WERI-Rb-1 (cell line): ENCODE results near the gene TAPBPL.

Source experiments
- DNase-seq: peaks from one replicate; pipeline ENCODE4 v3.0.0-alpha.2; 2020
- H3K27ac ChIP-seq: fragments of 250-450 bp; sonication (Bioruptor Pico); 2 replicates; pipeline ENCODE4 v1.5.1; 2020; ENCODE audit warnings: mild to moderate bottlenecking, moderate library complexity
- H3K27me3 ChIP-seq: fragments of 250-450 bp; sonication (Bioruptor Pico); 2 replicates; pipeline ENCODE4 v1.5.1; 2021; ENCODE audit warnings: mild to moderate bottlenecking, low read depth, moderate library complexity; ENCODE audit not compliant: insufficient read depth, severe bottlenecking
- H3K36me3 ChIP-seq: fragments of 250-450 bp; sonication (Bioruptor Pico); 2 replicates; pipeline ENCODE4 v1.5.1; 2020; ENCODE audit warnings: mild to moderate bottlenecking, moderate library complexity
- H3K4me3 ChIP-seq: 2 replicates; pipeline ENCODE4 v1.5.1; 2011; ENCODE audit warnings: low read depth, mild to moderate bottlenecking, control low read depth, low read length
- H3K9me3 ChIP-seq: fragments of 250-450 bp; sonication (Bioruptor Pico); 2 replicates; pipeline ENCODE4 v1.5.1; 2021; ENCODE audit warnings: mild to moderate bottlenecking, moderate library complexity; ENCODE audit not compliant: severe bottlenecking
- CTCF ChIP-seq: IDR thresholded peaks from 2 replicates; pipeline ENCODE4 v1.5.1; 2011; ENCODE audit warnings: low read depth, mild to moderate bottlenecking, control low read depth, inconsistent platforms, low read length

TAPBPL gene

GRCh38 chr12:6458281-6459003 lies 6.6 kb downstream of the TAPBPL start:
- DNase-seq: no peak
- H3K27ac ChIP-seq: no peak overlapping the region
- no peaks in the 10 kb centered on the region for H3K9me3 ChIP-seq
- no peak for TF ChIP-seq CTCF
- H3K36me3 ChIP-seq: peaks cover 11% of the 10 kb centered on the region
- H3K4me3 ChIP-seq: no peak overlapping the region
- H3K27me3 ChIP-seq: no peaks in the 10 kb centered on the region

- no peak for DNase-seq
- Histone ChIP-seq H3K36me3 (peaks cover 12% of the 10 kb centered on the region), H3K27me3 (no peaks in the 10 kb centered on the region), H3K4me3 (no peak overlapping the region), H3K9me3 (no peaks in the 10 kb centered on the region), H3K27ac (no peak overlapping the region)
- TF ChIP-seq CTCF: no peak
These were observed 7.1 kb downstream of the TAPBPL start for GRCh38 chr12:6459004-6459337.

- Histone ChIP-seq H3K27me3 (no peaks in the 10 kb centered on the region), H3K27ac (no peak overlapping the region), H3K36me3 (peaks cover 29% of the 10 kb centered on the region), H3K4me3 (no peak overlapping the region), H3K9me3 (no peaks in the 10 kb centered on the region)
- DNase-seq: no peak
- TF ChIP-seq CTCF: no peak
These were observed 9.0 kb downstream of the TAPBPL start for GRCh38 chr12:6460751-6461371.

- Histone ChIP-seq H3K27ac (no peak overlapping the region), H3K36me3 (peaks cover 34% of the 10 kb centered on the region), H3K27me3 (no peaks in the 10 kb centered on the region), H3K4me3 (no peak overlapping the region), H3K9me3 (no peaks in the 10 kb centered on the region)
- no peak for TF ChIP-seq CTCF
- DNase-seq: no peak
These were observed 9.8 kb downstream of the TAPBPL start for GRCh38 chr12:6461401-6462233.

- H3K4me3 ChIP-seq: no peak overlapping the region
- no peaks in the 10 kb centered on the region for H3K27me3 ChIP-seq
- H3K27ac ChIP-seq: no peak overlapping the region
- H3K9me3 ChIP-seq: no peaks in the 10 kb centered on the region
- no peak for TF ChIP-seq CTCF
- no peak for DNase-seq
- peaks cover 34% of the 10 kb centered on the region for H3K36me3 ChIP-seq
These were observed 10.6 kb downstream of the TAPBPL start for GRCh38 chr12:6462234-6462995.
